Measurements from ENCODE around the gene IL17RC.
"Not testable (repeated sequence)": the region's sequence is repeated elsewhere in the genome, so short reads cannot be mapped to it uniquely, and the experiment has no call there.

The IL17RC gene

DNA sequence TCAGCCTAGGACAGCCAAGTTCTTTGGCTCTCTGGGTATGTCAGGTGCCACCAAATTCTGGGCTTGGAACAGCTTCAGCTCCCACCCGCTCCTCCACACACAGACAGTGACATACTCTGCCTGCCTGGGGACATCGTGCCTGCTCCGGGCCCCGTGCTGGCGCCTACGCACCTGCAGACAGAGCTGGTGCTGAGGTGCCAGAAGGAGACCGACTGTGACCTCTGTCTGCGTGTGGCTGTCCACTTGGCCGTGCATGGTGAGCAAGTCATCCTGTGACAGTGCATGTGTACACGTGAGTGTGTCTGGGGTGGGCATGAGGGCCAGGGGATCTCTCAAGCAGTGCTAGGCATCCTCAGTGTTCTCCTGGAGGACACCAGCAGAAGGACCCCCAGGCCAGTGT is 922 bp downstream of the IL17RC start:
- DNase-seq: no peak

DNA sequence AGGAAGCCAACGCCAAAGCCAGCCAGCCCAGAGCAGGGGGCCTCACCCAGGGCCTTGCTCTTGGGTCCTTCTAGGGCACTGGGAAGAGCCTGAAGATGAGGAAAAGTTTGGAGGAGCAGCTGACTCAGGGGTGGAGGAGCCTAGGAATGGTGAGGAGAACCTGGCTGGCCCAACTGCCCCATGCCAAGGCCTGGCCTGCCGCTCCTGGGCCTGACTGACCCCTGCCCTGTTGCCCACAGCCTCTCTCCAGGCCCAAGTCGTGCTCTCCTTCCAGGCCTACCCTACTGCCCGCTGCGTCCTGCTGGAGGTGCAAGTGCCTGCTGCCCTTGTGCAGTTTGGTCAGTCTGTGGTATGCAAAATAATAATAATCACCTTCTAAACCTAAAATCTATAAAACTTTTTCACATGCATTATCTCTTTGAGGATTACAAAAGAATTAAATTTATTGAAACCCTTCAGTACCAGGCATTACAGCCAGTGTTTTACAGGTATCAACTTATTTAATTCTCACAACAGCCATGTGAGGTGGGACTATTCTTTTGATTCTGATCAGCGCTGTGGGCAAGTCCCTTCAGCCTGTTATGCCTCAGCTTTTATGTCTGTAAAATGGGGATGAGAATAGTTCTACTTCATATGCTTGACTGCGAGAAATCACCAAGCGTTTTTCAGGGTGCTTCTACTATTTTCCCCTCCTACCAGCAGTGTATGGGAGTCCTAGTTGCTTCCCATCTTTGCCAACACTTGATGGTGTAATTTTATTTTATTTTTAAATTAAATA is 1.6 kb downstream of the IL17RC start:
- DNase-seq: no peak

DNA sequence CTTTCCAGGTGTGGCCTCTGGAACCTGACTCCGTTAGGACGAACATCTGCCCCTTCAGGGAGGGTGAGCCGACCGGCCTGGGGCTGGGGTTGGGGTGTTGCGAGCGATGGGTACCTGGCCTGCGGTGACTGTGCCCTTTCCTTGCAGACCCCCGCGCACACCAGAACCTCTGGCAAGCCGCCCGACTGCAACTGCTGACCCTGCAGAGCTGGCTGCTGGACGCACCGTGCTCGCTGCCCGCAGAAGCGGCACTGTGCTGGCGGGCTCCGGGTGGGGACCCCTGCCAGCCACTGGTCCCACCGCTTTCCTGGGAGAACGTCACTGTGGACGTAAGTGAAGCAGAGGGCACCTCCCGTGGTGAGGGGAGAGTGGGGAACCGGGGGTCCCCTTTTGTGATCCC is 11.3 kb downstream of the IL17RC start:
- DNase-seq: no peak

DNA sequence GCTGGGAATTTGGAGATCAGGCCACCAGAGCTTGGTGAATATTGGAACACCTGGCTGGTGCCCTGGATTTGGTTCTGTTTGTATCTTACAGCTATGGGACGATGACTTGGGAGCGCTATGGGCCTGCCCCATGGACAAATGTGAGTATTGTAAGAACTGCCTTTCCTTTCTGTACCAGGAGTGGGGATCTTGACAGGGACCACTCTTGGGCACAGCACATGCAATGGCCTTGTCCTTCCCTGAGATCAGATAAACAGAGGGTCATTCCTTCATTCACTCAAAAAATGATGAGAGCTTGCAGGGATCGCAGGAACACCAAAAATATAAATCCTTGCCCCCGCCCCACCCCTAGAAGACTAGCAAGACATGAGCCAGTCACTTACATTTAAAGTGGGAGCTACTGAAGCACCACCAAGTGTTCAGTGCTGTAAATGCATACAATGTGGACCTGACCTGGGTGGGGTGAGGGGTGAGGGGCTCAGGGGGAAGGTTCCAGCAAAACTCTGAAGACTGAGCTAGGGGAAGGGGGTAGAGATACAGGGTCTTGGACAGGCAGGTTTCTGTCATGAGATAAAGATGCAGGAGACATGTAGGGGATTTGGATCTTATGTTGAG is 14.0 kb downstream of the IL17RC start:
- no peak for DNase-seq

DNA sequence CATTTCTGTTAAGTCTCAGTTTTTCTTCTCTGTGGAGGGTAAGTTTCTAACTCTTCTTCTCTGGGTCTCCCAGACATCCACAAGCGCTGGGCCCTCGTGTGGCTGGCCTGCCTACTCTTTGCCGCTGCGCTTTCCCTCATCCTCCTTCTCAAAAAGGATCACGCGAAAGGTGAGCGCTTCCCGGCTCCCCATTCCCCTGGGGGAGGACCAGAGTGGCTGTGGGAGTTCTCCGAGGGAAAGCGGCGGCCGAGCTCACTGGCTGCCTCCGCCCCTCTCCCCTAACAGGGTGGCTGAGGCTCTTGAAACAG is 15.6 kb downstream of the IL17RC start:
- DNase-seq: no peak

DNA sequence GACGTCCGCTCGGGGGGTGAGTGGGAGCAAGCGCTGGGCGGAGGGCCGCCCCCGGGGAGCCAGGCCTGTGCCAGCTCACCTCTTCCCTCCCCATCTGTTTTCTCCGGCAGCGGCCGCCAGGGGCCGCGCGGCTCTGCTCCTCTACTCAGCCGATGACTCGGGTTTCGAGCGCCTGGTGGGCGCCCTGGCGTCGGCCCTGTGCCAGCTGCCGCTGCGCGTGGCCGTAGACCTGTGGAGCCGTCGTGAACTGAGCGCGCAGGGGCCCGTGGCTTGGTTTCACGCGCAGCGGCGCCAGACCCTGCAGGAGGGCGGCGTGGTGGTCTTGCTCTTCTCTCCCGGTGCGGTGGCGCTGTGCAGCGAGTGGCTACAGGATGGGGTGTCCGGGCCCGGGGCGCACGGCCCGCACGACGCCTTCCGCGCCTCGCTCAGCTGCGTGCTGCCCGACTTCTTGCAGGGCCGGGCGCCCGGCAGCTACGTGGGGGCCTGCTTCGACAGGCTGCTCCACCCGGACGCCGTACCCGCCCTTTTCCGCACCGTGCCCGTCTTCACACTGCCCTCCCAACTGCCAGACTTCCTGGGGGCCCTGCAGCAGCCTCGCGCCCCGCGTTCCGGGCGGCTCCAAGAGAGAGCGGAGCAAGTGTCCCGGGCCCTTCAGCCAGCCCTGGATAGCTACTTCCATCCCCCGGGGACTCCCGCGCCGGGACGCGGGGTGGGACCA is 16.1 kb downstream of the IL17RC start:
- DNase-seq: peak; percentile 36

DNA sequence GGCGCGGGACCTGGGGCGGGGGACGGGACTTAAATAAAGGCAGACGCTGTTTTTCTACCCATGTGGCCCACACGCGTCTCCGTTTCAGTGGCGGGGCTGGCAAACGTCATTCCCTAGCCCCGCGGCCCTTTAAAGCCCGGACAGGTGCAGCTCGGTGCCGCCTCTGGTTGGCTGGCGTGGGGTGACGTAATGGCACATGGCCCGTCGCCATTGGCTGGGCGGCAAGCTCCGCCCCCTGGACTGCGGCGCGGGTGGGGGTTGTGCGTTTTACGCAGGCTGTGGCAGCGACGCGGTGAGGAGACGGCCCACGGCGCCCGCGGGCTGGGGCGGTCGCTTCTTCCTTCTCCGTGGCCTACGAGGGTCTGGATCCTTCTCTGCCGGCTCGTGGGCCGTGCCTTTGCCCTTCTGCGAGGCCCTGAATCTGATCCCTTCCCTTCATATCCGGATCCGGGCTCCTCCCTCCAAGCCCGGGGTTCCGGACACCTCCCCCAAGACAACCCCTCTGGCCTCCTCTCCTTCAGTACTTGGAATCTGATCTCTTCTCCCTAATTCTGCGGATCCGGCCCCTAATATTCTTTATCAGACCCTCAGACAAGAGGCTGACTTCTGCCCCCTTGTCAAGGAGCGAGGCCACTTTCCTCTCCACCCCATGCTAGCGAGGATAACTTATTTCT is 16.8 kb downstream of the IL17RC start, which contains the start of gene CRELD1:
Gene CRELD1, plus strand, starts transcription at position 274 of the 674 bp plus-strand sequence. CDS start 605 bp downstream, outside the sequence.
- DNase-seq: peak; percentile 87

DNA sequence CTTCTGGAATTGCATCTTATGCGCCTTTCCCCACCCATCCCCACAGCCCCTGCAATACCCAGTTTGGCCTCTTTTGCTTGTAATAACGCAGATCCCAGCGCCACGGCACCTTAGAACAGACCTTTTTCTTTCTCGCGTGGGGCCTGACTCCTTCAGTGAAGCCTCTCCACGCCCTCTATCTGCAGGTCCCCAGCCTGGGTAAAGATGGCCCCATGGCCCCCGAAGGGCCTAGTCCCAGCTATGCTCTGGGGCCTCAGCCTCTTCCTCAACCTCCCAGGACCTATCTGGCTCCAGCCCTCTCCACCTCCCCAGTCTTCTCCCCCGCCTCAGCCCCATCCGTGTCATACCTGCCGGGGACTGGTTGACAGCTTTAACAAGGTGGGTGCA is 17.3 kb downstream of the IL17RC start:
- DNase-seq: no peak

DNA sequence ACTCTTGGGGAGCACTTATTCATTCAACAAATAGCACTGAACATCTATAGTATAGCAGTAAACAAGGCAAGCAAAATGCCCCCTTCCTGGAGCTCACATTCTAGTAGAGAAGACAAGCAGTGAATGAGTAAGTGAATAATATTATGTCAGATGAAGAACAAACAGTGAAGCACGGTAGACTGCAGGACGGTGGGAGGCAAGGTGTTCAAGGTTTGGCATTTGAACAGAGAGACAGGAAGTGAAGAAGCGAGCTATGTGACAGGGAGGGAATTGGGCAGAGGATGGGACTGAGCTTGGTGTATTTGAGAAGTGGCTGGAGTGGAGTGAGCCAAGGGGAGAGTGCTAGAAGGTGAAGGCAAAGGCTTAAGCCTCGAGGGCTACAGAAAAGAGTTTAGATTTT is 18.1 kb downstream of the IL17RC start:
- no peak for DNase-seq

DNA sequence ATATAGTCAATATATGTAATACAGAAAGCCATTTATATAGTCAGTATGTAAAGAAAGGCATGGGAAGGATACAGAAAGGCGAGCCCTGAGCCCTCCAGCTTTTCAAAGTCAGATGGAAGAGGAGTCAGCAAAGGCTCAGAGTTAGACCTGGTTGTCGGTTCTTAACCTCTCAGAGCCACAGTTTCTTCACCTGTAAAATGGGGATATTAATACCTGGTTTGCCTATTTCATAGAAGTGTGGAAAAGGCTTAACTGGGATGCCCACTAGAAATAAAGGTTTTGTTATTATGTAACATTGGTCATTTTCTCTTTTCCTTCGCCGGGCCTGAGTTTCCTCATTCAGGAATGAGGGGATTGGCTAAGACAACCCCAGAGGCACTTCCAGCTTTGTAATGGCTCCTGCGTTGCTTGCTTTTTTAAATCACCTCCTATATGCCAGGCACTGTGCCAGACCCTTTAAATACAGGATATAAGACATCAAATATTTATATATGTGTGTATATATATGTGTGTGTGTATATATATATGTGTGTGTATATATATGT is 19.1 kb downstream of the IL17RC start:
- no peak for DNase-seq

DNA sequence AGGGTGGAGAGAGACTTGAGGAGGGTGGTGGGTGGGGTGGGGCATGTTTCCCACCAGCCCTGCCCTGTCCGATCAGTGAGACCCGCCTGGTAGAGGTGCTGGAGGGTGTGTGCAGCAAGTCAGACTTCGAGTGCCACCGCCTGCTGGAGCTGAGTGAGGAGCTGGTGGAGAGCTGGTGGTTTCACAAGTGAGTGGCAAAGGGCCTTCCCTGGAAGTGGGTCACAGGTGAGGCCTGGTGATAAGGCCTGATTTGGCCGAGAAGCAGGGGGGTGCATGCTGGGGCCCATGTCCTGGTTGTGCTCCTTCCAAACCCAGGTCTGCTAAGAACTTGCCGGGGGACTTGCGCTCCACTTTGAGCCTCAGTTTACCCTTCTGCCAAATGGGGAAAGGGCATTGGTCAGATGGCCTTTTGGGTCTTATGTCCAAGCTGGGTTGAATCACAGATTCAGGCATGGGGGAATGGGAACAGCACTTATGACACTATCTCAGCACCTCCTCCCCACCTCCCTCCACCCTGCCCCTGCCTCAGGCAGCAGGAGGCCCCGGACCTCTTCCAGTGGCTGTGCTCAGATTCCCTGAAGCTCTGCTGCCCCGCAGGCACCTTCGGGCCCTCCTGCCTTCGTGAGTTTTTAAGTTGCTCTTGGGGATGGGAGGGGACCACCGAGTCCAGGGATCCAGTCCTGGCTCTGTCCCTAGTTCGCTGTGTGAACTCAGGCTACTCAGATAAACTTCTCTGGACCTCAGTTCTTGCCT is 20.8 kb downstream of the IL17RC start:
- no peak for DNase-seq

DNA sequence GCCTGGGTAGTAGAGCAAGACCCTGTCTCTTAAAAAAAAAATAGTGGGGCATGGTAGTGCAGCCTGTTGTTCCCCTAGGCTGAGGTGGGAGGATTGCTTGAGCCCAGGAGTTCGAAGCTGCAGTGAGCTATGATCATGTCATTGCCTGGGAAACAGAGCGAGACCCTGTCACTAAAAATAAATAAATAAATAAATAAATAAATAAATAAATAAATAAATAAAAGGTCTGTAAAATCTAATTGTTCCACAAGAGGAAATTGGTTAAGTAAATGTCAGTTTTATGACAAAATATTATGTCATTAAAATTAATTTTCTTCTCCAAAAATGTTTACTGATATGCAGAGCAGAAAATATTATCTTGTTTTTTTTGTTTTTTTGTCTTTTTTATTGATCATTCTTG is 22.1 kb downstream of the IL17RC start:
- no peak for DNase-seq

DNA sequence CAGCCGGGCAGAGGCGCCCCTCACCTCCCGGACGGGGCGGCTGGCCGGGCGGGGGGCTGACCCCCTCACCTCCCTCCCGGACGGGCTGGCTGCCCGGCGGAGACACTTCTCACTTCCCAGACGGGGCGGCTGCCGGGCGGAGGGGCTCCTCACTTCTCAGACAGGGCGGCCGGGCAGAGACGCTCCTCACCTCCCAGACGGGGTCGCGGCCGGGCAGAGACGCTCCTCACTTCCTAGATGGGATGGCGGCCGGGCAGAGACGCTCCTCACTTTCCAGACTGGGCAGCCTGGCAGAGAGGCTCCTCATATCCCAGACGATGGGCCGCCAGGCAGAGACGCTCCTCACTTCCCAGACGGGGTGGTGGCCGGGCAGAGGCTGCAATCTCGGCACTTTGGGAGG is 23.0 kb downstream of the IL17RC start:
- not testable (repeated sequence) for DNase-seq

DNA sequence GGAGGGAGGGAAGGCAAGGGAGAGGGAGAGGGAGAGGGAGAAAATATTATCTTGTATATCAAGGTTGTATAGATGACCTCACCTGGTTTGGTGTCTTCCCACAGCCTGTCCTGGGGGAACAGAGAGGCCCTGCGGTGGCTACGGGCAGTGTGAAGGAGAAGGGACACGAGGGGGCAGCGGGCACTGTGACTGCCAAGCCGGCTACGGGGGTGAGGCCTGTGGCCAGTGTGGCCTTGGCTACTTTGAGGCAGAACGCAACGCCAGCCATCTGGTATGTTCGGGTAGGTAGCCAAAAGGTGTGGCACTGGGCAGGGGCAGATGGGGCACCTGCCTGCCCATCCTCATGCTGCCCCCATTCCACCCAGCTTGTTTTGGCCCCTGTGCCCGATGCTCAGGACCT is 23.8 kb downstream of the IL17RC start:
- no peak for DNase-seq

DNA sequence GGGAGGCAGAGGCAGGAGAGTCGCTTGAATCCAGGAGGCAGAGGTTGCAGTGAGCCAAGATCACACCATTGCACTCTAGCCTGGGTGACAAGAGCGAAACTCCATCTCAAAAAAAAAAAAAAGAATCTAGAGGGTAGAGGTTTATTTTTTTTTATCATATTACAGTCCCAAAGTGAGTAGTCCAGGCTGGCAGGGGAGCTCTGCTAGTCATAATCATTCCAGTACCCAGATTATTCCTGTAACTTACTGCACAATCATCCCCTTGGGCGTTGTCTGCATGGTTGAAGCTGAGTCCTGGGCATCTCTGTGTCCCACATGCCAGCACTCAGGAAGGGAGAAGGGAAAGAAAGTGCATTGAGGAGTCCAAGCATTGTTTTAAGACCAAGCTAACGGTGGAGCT is 25.3 kb downstream of the IL17RC start:
- DNase-seq: no peak

DNA sequence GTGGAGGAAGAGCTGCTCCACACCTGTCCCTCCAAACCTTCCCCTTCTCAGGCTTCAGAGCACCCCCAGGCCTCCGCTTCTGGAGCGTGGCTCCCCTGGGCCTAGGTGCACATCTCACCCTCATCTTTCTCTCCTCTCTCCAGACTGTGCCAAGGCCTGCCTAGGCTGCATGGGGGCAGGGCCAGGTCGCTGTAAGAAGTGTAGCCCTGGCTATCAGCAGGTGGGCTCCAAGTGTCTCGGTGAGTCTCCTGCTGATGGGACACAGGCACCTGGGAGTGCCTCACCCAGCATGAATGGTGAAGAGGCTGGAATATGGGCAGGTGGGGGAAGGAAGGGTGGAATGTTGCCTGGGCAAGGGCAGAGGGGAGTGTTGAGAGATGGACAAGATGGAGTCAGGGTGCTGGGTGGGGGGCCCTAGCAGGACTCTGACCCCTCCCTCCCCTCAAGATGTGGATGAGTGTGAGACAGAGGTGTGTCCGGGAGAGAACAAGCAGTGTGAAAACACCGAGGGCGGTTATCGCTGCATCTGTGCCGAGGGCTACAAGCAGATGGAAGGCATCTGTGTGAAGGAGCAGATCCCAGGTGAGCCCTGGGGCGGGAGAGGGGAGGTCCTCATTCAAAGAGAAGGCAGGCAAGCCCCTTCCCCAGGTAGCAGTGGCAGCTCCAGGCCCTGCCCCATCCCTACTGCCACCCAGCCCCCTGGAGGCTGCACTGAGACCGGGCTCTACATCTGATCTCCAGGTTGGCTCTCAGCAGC is 26.2 kb downstream of the IL17RC start:
- DNase-seq: no peak

DNA sequence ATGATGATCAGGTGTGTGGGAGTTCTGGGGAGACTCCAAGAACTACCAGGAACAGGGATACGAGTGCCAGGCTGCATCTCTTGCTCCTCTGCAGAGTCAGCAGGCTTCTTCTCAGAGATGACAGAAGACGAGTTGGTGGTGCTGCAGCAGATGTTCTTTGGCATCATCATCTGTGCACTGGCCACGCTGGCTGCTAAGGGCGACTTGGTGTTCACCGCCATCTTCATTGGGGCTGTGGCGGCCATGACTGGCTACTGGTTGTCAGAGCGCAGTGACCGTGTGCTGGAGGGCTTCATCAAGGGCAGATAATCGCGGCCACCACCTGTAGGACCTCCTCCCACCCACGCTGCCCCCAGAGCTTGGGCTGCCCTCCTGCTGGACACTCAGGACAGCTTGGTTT is 27.4 kb downstream of the IL17RC start:
- DNase-seq: no peak

DNA sequence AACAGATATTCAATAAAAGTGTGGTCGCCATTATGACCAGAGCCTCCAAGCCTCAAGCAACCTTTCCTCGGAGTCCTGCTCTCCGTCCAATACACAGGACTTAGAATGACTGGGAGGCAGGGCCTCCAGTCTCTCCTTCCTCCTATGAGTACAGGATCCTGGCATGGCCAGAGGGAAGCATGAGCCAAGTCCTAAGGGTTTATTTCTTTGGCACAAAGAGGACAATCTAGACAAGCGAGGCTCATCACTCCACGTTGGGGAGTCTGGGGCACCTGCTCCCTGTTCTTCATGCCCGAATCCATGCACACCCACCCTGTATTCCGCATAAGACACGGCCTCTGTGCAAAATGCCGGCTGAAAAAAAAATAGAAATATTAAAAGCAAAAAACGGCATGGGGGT is 28.5 kb downstream of the IL17RC start:
- DNase-seq: no peak

DNA sequence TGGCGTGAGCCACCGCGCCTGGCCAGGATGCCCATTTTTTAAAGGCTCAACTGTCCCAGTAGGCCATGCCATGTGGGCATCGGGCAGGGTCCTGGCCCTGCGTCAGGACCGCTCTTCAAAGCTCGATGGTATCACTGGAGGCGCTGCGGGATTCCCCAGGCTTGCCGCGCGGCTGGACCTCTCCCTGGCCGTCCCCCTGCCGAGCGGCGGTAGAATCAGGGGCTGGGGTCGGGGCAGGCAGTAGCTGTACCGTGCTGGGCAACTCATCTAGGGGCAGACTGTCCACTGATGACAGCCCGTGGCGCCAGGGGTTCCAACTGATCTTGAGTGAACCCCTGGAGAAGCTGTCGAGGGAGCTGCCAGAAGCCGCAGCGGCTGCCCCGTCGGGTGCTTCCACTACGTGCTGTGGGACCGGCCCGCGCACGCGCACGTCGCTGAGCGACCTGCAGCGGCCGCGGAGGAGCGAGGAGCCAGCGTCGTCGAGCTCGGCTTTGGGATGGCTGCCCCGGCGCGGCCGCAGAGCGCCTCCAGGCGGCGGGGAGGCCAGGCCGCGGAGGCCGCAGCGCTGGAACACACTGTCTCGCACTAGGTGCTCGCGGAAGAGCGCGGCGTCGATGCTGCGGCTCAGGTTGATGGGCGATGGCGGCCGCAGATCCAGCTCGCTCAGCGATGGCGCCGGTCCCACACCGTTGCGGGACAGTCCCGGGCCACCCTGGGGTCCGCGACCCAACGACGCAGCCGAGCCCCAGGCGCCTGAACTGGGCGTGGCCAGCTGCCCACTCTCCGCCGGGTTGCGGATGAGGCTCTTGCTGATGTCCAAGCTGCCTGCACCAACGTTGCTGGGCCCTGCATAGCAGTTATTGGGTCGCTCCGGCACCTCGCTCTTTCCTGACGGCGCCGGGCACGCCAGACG is 29.5 kb downstream of the IL17RC start:
- DNase-seq: no peak

Measured in NCI-H510A treated with DMSO at 0.1 percent for 48 hours (cell line).